SU-DHL-6 (cell line): ENCODE measurements around the gene KAZN.

Experiments
- H2AFZ ChIP-seq: fragments of 200-600 bp; sonication (generic); 2 replicates; pipeline ENCODE4 v1.6.1; 2014; ENCODE audit warnings: low read depth, mild to moderate bottlenecking, moderate library complexity, mixed read lengths, antibody characterized with exemption, low read length; ENCODE audit not compliant: severe bottlenecking
- H3F3A ChIP-seq: fragments of 200-600 bp; shearing (Covaris generic); 2 replicates; pipeline ENCODE4 v1.6.0; 2016; ENCODE audit warnings: antibody characterized with exemption, mild to moderate bottlenecking; ENCODE audit not compliant: insufficient read depth
- H3K27ac ChIP-seq: fragments of 200-600 bp; sonication (generic); 2 replicates; pipeline ENCODE4 v1.5.1; 2016; ENCODE audit warnings: low read depth, mild to moderate bottlenecking, low read length, moderate library complexity, mixed read lengths
- H3K27me3 ChIP-seq: fragments of 200-600 bp; sonication (generic), shearing (Covaris generic); 2 replicates; pipeline ENCODE4 v1.6.0; 2014; ENCODE audit warnings: mild to moderate bottlenecking, low read length
- H3K36me3 ChIP-seq: fragments of 200-600 bp; sonication (generic); 2 replicates; pipeline ENCODE4 v1.6.1; 2014; ENCODE audit warnings: mild to moderate bottlenecking, low read length, mixed read lengths
- H3K4me2 ChIP-seq: fragments of 300-600, 200-600 bp; shearing (Covaris generic), sonication (generic); 2 replicates; pipeline ENCODE4 v1.6.0; 2014; ENCODE audit warnings: low read length, low read depth, mild to moderate bottlenecking; ENCODE audit not compliant: poor library complexity, severe bottlenecking
- H3K4me3 ChIP-seq: fragments of 200-600 bp; sonication (generic); 2 replicates; pipeline ENCODE4 v1.5.1; 2014; ENCODE audit warnings: antibody characterized with exemption, low read length, mild to moderate bottlenecking, mixed read lengths; ENCODE audit not compliant: insufficient read depth, poor library complexity, severe bottlenecking
- H3K79me2 ChIP-seq: fragments of 200-600 bp; sonication (generic); 2 replicates; pipeline ENCODE4 v1.6.1; 2014; ENCODE audit warnings: mild to moderate bottlenecking, low read length, moderate library complexity; ENCODE audit not compliant: insufficient read depth
- H3K9ac ChIP-seq: fragments of 200-600 bp; sonication (generic); 2 replicates; pipeline ENCODE4 v1.7.0; 2014; ENCODE audit warnings: mild to moderate bottlenecking, low read length
- H3K9me2 ChIP-seq: fragments of 200-600 bp; sonication (generic); replicated peaks from 2 replicates; pipeline ENCODE4 v1.6.1; 2014; ENCODE audit warnings: low read length; ENCODE audit not compliant: insufficient read depth
- H3K9me3 ChIP-seq: fragments of 200-600 bp; sonication (generic); 2 replicates; pipeline ENCODE4 v1.6.1; 2014; ENCODE audit warnings: low read length, mixed read lengths; ENCODE audit not compliant: insufficient read depth
- H4K20me1 ChIP-seq: fragments of 200-600 bp; sonication (generic); 2 replicates; pipeline ENCODE4 v1.6.1; 2014; ENCODE audit warnings: low read depth, mild to moderate bottlenecking, antibody characterized with exemption, low read length, moderate library complexity, mixed read lengths
- CTCF ChIP-seq: fragments of 200-600 bp; sonication (generic); IDR thresholded peaks from one replicate; pipeline ENCODE4 v1.5.1; 2017; ENCODE audit warnings: antibody characterized with exemption, mild to moderate bottlenecking, low read length, moderate library complexity; ENCODE audit not compliant: insufficient read depth, poor library complexity, severe bottlenecking
- EZH2phosphoT487 ChIP-seq: fragments of 200-600 bp; sonication (generic), shearing (Covaris generic); conservative IDR thresholded peaks from 2 replicates; pipeline ENCODE4 v1.6.1; 2018; ENCODE audit warnings: mild to moderate bottlenecking, antibody characterized with exemption, low read length, moderate library complexity, mixed read lengths

The KAZN gene

GRCh38 chr1:14881775-14882672 is 283.5 kb downstream of the KAZN start:
- Histone ChIP-seq H3K27ac (no peak overlapping the region), H3F3A (no peaks in the 10 kb centered on the region), H3K4me2 (peak overlapping the region; percentile 29), H4K20me1 (no peaks in the 10 kb centered on the region), H3K9me2 (no peaks in the 10 kb centered on the region), H3K27me3 (no peaks in the 10 kb centered on the region), H3K9me3 (no peaks in the 10 kb centered on the region), H3K9ac (no peak overlapping the region; the same call in 1 of the 2 replicates), H3K36me3 (no peaks in the 10 kb centered on the region), H3K79me2 (no peaks in the 10 kb centered on the region), H2AFZ (peak overlapping the region; percentile 32), H3K4me3 (no peak overlapping the region)
- TF ChIP-seq CTCF (no peak), EZH2phosphoT487 (no peak)

- TF ChIP-seq EZH2phosphoT487, result no peak
- TF ChIP-seq CTCF, result no peak
- Histone ChIP-seq H3K9me3 (no peaks in the 10 kb centered on the region), H3F3A (no peaks in the 10 kb centered on the region), H3K9ac (no peak overlapping the region), H3K4me3 (no peak overlapping the region), H3K27ac (no peak overlapping the region), H3K4me2 (no peak overlapping the region), H3K79me2 (no peaks in the 10 kb centered on the region), H2AFZ (no peak overlapping the region), H3K36me3 (no peaks in the 10 kb centered on the region), H4K20me1 (no peaks in the 10 kb centered on the region), H3K9me2 (no peaks in the 10 kb centered on the region), H3K27me3 (no peaks in the 10 kb centered on the region)
These were observed 286.2 kb downstream of the KAZN start for GRCh38 chr1:14884614-14885175.

GRCh38 chr1:14887044-14887566 is 288.6 kb downstream of the KAZN start:
- Histone ChIP-seq H3K27ac (no peak overlapping the region), H3K27me3 (no peaks in the 10 kb centered on the region), H3K36me3 (no peaks in the 10 kb centered on the region)

More at GRCh38 chr1:14887044-14887566, 288.6 kb downstream of the KAZN start:
- H3K9me3 ChIP-seq, result no peaks in the 10 kb centered on the region
- H3K4me2 ChIP-seq, result no peak overlapping the region
- no peak overlapping the region for H2AFZ ChIP-seq
- TF ChIP-seq EZH2phosphoT487 (no peak), CTCF (no peak)
- H4K20me1 ChIP-seq, result no peaks in the 10 kb centered on the region
- no peak overlapping the region for H3K4me3 ChIP-seq
- no peaks in the 10 kb centered on the region for H3K79me2 ChIP-seq
- no peaks in the 10 kb centered on the region for H3F3A ChIP-seq
- no peaks in the 10 kb centered on the region for H3K9me2 ChIP-seq
- no peak overlapping the region for H3K9ac ChIP-seq
